ENCODE measurements around the gene SRD5A1.

- TF ChIP-seq POLR2A (IDR thresholded peaks at IDR 0.05; ENCODE audit: low read length) (no peak), GATA1 (IDR thresholded peaks at IDR 0.05; ENCODE audit: low read depth, low read length) (no peak)
These were observed 86.8 kb downstream of the SRD5A1 start for GRCh38 chr5:6719896-6720560.

All from erythroblast (primary cell).